Activated gamma-delta T cell treated with Interleukin-2 at 50 U/mL for 16 hours (primary cell): ENCODE measurements around the gene SDK2.

Experiments
- DNase-seq: peaks from one replicate; pipeline ENCODE4 v3.0.0-alpha.2; 2020

SDK2 gene

GRCh38 chr17:73498886-73499554 is 145.2 kb downstream of the SDK2 start:
- no peak for DNase-seq

GRCh38 chr17:73498176-73498575 is 146.1 kb downstream of the SDK2 start:
- no peak for DNase-seq

GRCh38 chr17:73497721-73498120 is 146.5 kb downstream of the SDK2 start:
- no peak for DNase-seq

GRCh38 chr17:73496232-73496631 is 148.0 kb downstream of the SDK2 start:
- no peak for DNase-seq

- no peak for DNase-seq
These were observed 148.6 kb downstream of the SDK2 start for GRCh38 chr17:73495641-73496040.

- DNase-seq: no peak
These were observed 149.3 kb downstream of the SDK2 start for GRCh38 chr17:73494950-73495349.

- DNase-seq: no peak
These were observed 150.0 kb downstream of the SDK2 start for GRCh38 chr17:73493956-73494926.

GRCh38 chr17:73492821-73493814 is 151.1 kb downstream of the SDK2 start:
- DNase-seq: no peak

GRCh38 chr17:73492125-73492820 is 152.0 kb downstream of the SDK2 start:
- DNase-seq: no peak

- no peak for DNase-seq
These were observed 152.6 kb downstream of the SDK2 start for GRCh38 chr17:73491648-73492047.

- DNase-seq: no peak
These were observed 153.4 kb downstream of the SDK2 start for GRCh38 chr17:73490851-73491250.

- DNase-seq: no peak
These were observed 154.3 kb downstream of the SDK2 start for GRCh38 chr17:73489991-73490390.

- no peak for DNase-seq
These were observed 154.9 kb downstream of the SDK2 start for GRCh38 chr17:73489333-73489732.

- DNase-seq: no peak
These were observed 159.1 kb downstream of the SDK2 start for GRCh38 chr17:73485130-73485529.

GRCh38 chr17:73482894-73483293 is 161.4 kb downstream of the SDK2 start:
- no peak for DNase-seq

- no peak for DNase-seq
These were observed 162.0 kb downstream of the SDK2 start for GRCh38 chr17:73482251-73482716.

GRCh38 chr17:73481676-73482075 is 162.6 kb downstream of the SDK2 start:
- DNase-seq: no peak

GRCh38 chr17:73480740-73481139 is 163.5 kb downstream of the SDK2 start:
- DNase-seq: no peak

- DNase-seq: no peak
These were observed 165.3 kb downstream of the SDK2 start for GRCh38 chr17:73478768-73479424.

- no peak for DNase-seq
These were observed 165.9 kb downstream of the SDK2 start for GRCh38 chr17:73478334-73478733.

GRCh38 chr17:73476890-73477350 is 167.3 kb downstream of the SDK2 start:
- DNase-seq: no peak
